ENCODE data around the gene TRIO. TPM values are rescaled to one million over a fixed set of nuclear protein-coding genes. Genes with fewer than 3 reads are reported as not detected.
A peak's percentile ranks its signal among the peaks of the same experiment; 100 is the strongest.

The TRIO gene
- total RNA-seq, 4 donors from 2014 or later: 290 to 370 (median 346) TPM

DNA sequence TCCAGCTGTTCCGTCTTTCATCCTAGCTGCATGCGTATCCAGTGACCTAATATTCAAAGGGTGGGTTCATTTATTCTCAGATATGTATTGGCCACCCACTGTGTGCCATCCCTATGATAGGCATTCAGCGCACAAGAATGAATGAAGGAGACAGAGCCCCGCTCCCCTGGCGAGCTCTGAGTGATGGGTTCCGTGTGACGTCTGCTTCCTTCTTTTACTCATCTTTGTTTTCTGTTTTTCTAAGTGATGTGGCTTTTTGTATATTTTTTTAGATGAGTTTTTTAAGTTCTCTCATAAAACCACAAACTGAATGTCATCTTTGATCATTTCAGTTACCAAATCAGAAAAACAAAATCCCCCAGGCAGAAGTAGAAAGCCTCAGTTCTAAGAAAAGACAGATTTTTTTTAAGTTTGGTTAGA is 270.2 kb downstream of the TRIO start:
- peaks cover 0 to 68% (median 0%) of the 10 kb centered on the region in 3 donors for H3K36me3 ChIP-seq
- H3K4me1 ChIP-seq: peaks cover 0 to 42% (median 2%) of the 10 kb centered on the region in 4 donors
- DNase-seq (ENCODE audit: low spot score in 2 of 2): no peak
- no peak overlapping the region for H3K4me3 ChIP-seq
- H3K9me3 ChIP-seq: no peaks in the 10 kb centered on the region
- WGBS, 2 donors: 63 to 76% methylated on average over 7 of the region's 7 CpGs
- TF ChIP-seq POLR2A (IDR thresholded peaks at IDR 0.05) (no peak), EP300 (IDR thresholded peaks at IDR 0.05) (no peak)
- TF ChIP-seq, protein P1, sequence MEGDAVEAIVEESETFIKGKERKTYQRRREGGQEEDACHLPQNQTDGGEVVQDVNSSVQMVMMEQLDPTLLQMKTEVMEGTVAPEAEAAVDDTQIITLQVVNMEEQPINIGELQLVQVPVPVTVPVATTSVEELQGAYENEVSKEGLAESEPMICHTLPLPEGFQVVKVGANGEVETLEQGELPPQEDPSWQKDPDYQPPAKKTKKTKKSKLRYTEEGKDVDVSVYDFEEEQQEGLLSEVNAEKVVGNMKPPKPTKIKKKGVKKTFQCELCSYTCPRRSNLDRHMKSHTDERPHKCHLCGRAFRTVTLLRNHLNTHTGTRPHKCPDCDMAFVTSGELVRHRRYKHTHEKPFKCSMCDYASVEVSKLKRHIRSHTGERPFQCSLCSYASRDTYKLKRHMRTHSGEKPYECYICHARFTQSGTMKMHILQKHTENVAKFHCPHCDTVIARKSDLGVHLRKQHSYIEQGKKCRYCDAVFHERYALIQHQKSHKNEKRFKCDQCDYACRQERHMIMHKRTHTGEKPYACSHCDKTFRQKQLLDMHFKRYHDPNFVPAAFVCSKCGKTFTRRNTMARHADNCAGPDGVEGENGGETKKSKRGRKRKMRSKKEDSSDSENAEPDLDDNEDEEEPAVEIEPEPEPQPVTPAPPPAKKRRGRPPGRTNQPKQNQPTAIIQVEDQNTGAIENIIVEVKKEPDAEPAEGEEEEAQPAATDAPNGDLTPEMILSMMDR (IDR thresholded peaks at IDR 0.05): no peak
- no peaks in the 10 kb centered on the region for H3K27me3 ChIP-seq
- peak overlapping the region in 2 of 4 donors; percentile 30 to 32 for H3K27ac ChIP-seq

DNA sequence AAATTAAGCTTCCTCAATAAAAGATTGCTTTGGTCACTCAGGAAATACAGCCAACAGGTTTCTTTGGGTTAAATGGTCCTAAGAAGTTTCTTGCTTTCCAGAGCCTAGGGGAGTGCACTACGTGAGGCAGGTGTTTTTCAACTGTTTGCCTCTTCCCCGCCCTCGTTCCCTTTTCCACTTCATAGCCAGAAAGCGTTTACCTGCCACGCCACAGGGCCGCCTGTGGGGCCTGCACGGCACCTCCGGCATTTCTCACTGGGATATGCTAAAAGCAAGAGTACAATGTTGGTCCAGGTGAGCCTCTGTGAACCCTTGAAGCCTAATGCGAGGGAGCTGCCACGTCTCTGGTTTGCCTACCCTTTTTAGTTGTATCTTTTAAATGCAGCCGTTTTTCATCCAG is 270.9 kb downstream of the TRIO start:
- Histone ChIP-seq H3K4me3 (no peak overlapping the region), H3K27me3 (no peaks in the 10 kb centered on the region), H3K9me3 (no peaks in the 10 kb centered on the region), H3K4me1 (peaks cover 0 to 36% (median 0%) of the 10 kb centered on the region in 4 donors), H3K36me3 (peaks cover 0 to 69% (median 0%) of the 10 kb centered on the region in 3 donors), H3K27ac (peak overlapping the region in 2 of 4 donors; percentile 20 to 30)
- WGBS, 2 donors: 90 to 93% methylated on average over 11 of the region's 11 CpGs
- no peak for DNase-seq (ENCODE audit: low spot score in 2 of 2)
- no peak for TF ChIP-seq EP300 (IDR thresholded peaks at IDR 0.05)
- TF ChIP-seq, protein P1 (IDR thresholded peaks at IDR 0.05): no peak
- no peak for TF ChIP-seq POLR2A (IDR thresholded peaks at IDR 0.05)

DNA sequence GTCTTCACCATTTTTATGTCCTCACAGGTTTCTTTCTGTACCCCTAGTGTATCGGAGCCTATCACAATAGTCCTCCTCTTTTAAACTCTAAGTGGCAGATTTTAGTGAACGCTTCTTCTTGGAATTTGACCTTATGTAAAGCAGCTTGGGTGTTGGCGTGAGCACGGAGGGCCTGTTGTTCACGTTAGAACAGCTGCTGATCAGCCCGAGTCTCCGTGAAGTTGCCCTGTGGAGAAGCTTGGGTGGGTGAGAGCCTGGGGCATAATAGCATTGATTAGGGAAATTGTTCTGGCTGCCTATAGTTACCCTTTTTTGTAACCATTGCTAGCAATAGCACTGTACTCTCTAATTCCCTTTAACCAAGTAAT is 271.5 kb downstream of the TRIO start:
- H3K36me3 ChIP-seq: peaks cover 0 to 72% (median 0%) of the 10 kb centered on the region in 3 donors
- H3K27ac ChIP-seq: peak overlapping the region in 2 of 4 donors; percentile 30 to 50
- peaks cover 0 to 29% (median 0%) of the 10 kb centered on the region in 4 donors for H3K4me1 ChIP-seq
- TF ChIP-seq EP300 (IDR thresholded peaks at IDR 0.05) (no peak), POLR2A (IDR thresholded peaks at IDR 0.05) (no peak)
- TF ChIP-seq, protein P1 (IDR thresholded peaks at IDR 0.05): no peak
- H3K9me3 ChIP-seq: no peaks in the 10 kb centered on the region
- no peak overlapping the region for H3K4me3 ChIP-seq
- no peak for DNase-seq (ENCODE audit: low spot score in 2 of 2)
- no peaks in the 10 kb centered on the region for H3K27me3 ChIP-seq
- 77 to 78% methylated on average over 7 of the region's 7 CpGs for WGBS, 2 donors

DNA sequence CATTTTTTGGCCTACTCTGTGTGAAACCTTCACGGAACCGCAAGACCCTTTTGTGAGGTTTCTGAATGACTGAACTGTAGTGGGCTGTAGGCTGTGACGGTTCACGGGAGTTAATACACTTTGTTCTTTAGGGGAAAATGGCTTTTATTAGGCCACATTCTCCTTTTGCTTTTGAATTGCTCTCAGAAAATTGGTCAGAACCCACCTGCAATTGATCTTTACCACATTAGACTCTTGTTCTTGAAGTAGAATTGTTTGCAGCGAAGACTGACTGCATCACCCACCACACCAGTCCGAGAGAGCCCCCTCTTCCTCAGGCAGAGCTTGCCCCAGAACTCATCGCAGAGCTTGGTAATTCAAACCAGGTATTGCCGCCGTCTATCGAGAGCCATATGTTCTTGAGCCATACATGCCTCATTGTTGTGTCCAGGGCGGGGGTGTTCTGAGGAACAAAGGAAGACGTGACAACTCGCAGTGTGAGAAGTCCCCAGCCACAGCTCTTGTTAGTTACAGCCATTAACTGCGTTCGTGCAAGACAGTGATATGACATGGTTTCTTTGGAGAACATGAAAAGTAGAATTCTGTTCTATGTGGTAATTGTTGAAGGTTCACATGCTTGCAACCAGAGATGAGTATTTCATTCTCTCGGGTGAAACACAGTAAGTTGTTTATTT is 272.0 kb downstream of the TRIO start:
- Histone ChIP-seq H3K27me3 (no peaks in the 10 kb centered on the region), H3K27ac (peak overlapping the region in 2 of 4 donors; percentile 30 to 50), H3K4me3 (no peak overlapping the region), H3K4me1 (peaks cover 0 to 24% (median 0%) of the 10 kb centered on the region in 4 donors), H3K36me3 (peaks cover 0 to 78% (median 0%) of the 10 kb centered on the region in 3 donors), H3K9me3 (no peaks in the 10 kb centered on the region)
- 82 to 83% methylated on average over 16 of the region's 16 CpGs for WGBS, 2 donors
- TF ChIP-seq POLR2A (IDR thresholded peaks at IDR 0.05): no peak
- no peak for TF ChIP-seq EP300 (IDR thresholded peaks at IDR 0.05)
- TF ChIP-seq, protein P1 (IDR thresholded peaks at IDR 0.05): no peak
- no peak for DNase-seq (ENCODE audit: low spot score in 2 of 2)

DNA sequence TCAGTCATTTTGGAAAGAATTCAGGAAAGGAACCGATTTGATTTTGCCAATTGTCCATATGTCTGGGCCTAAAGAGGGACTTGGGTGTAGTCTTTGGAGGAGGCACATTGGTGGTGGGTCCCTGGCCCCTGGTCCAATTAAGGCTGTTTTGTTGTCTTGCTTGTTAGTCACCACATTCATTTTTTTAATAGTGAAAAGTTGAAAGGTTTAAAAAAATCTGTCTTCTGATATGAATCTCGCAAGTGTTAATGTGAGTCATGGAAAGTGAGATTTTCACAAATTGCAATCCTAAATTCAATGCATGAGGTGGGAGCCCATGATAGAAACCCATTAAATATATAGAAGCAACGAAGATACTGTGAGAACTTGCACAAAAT is 272.5 kb downstream of the TRIO start:
- H3K4me1 ChIP-seq: peaks cover 0 to 23% (median 0%) of the 10 kb centered on the region in 4 donors
- H3K27me3 ChIP-seq: no peaks in the 10 kb centered on the region
- no peaks in the 10 kb centered on the region for H3K9me3 ChIP-seq
- peaks cover 0 to 81% (median 0%) of the 10 kb centered on the region in 3 donors for H3K36me3 ChIP-seq
- TF ChIP-seq, protein P1 (IDR thresholded peaks at IDR 0.05): no peak
- TF ChIP-seq POLR2A (IDR thresholded peaks at IDR 0.05): no peak
- no peak for TF ChIP-seq EP300 (IDR thresholded peaks at IDR 0.05)
- H3K27ac ChIP-seq: no peak overlapping the region
- H3K4me3 ChIP-seq: no peak overlapping the region
- WGBS, 2 donors: 66 to 74% methylated on average over 3 of the region's 3 CpGs
- DNase-seq (ENCODE audit: low spot score in 2 of 2): no peak
